A673 (cell line): ENCODE measurements around the gene GBF1.

Experiments
- CTCF ChIP-seq: fragments of 300-800, 200-600 bp; sonication (generic); conservative IDR thresholded peaks from 2 replicates; pipeline ENCODE4 v1.5.1; 2017; ENCODE audit warnings: low read depth, mild to moderate bottlenecking, antibody characterized with exemption, low read length, moderate library complexity, mixed read lengths
- EZH2 ChIP-seq: fragments of 200-600 bp; sonication (generic); IDR thresholded peaks from 2 replicates; pipeline ENCODE4 v1.6.1; 2017; ENCODE audit warnings: borderline replicate concordance, low read depth, mild to moderate bottlenecking, mixed read lengths, antibody characterized with exemption, low read length; ENCODE audit not compliant: poor library complexity, severe bottlenecking

GRCh38 chr10:102286216-102286615 is 40.9 kb downstream of the GBF1 start:
- TF ChIP-seq EZH2 (no peak), CTCF (no peak)
